ENCODE data around the gene SMCO2. TPM values are rescaled to one million over a fixed set of nuclear protein-coding genes. Genes with fewer than 3 reads are reported as not detected.

Gene SMCO2
- total and polyA plus RNA-seq, 10 of the 15 experiments (the other 5 are each of a cell fraction or from before 2014, with no cell fraction given): 0.11 to 2.3 (median 0.67) TPM

DNA sequence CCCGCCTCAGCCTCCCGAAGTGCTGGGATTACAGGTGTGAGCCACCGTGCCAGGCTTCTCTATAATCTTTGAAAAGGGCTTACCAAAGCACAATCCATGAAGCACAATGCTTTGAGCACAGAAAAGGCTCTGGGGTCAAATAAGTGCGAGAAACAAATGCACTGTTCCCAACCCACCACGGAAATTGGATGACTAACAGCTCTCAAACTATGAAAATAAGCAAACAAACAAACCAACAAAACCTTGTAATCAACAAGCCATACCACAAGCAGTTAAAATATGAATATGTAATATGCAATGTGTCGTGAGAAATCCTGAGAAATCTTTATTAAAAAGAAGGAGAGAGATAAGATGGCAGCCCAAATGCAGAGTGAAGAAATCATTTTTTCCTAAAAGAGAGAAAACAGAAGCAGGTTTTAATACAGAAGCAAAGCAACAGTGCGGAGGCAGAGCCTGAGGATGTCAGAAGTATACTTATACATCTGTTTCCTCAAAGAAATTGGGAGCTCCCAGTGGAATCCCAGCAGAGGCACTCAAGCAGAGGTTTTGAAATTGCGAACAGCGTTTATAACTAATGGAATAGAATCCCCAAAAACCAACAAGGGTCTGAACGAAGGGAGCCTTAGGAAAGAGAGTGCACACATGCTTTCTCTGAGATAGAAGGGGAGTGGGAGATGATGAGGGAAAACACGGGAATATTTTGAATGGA lies 17.1 kb downstream of the SMCO2 start:
- peaks cover 5% of the 10 kb centered on the region; the same call in 1 of the 2 replicates for H3K4me1 ChIP-seq (ENCODE audit: control insufficient read depth, insufficient read depth, low read length)
- no peaks in the 10 kb centered on the region for H3K27me3 ChIP-seq (replicated peaks in 1 of 2; ENCODE audit: control insufficient read depth in 2 of 2, insufficient read depth in 2 of 2, low read length in 1 of 2)
- no peaks in the 10 kb centered on the region for H3K36me3 ChIP-seq (ENCODE audit: control insufficient read depth in 2 of 2, insufficient read depth in 2 of 2, low read length in 1 of 2)
- CTCF ChIA-PET: no interaction called here
- RAD21 ChIA-PET (ENCODE audit: unreplicated experiment): no interaction called here
- intact Hi-C loops (cut with micrococcal nuclease; ENCODE audit: unreplicated experiment) (no loop called here), in situ Hi-C loops (cut with MboI) (no loop called here)
- BruUV-seq (replicated peaks): no TSS peak
- SMC1A ChIA-PET (ENCODE audit: uncharacterized antibody, unreplicated experiment): no interaction called here
- DNase-seq (ENCODE audit: low read depth, low spot score) (no peak), FAIRE-seq (no peak), ATAC-seq (no peak)
- H3K9me3 ChIP-seq (replicated peaks; ENCODE audit: control insufficient read depth, insufficient read depth, low read length): no peaks in the 10 kb centered on the region
- TF ChIP-seq CREM (IDR thresholded peaks at IDR 0.05; ENCODE audit: low read depth): no peak
- no peak for TF ChIP-seq EGR1 (IDR thresholded peaks at IDR 0.05; ENCODE audit: borderline replicate concordance in 1 of 2, low read depth in 2 of 2, low read length in 2 of 2)
- TF ChIP-seq TBL1XR1 (IDR thresholded peaks at IDR 0.05; ENCODE audit: low read depth, low read length): no peak
- TF ChIP-seq ZBTB4 (CRISPR knock-in tag; IDR thresholded peaks at IDR 0.05): no peak
- TF ChIP-seq BCLAF1 (IDR thresholded peaks at IDR 0.05): no peak
- TF ChIP-seq CREB1 (IDR thresholded peaks at IDR 0.05; ENCODE audit: low read depth): no peak
- no peak overlapping the region for H3K27ac ChIP-seq (ENCODE audit: control insufficient read depth, insufficient read depth)
- no peaks in the 10 kb centered on the region for H4K20me1 ChIP-seq (ENCODE audit: control insufficient read depth, insufficient read depth)
- no peak overlapping the region for H3K9ac ChIP-seq (ENCODE audit: control insufficient read depth, insufficient read depth, low read length)
- POLR2A ChIA-PET: no interaction called here
- H3K4me2 ChIP-seq (ENCODE audit: control insufficient read depth, insufficient read depth): no peak overlapping the region
- 58% methylated on average over 11 of the region's 11 CpGs for WGBS (ENCODE audit: insufficient coverage, insufficient replicate concordance, low lambda C conversion rate, missing lambda C conversion rate)
- no peaks in the 10 kb centered on the region for H3K79me2 ChIP-seq (ENCODE audit: control insufficient read depth, insufficient read depth, low read length)
- H3K4me3 ChIP-seq: no peak overlapping the region
- no peak overlapping the region for H2AFZ ChIP-seq (ENCODE audit: control insufficient read depth, low read depth, low read length)

All from GM12878 (cell line).